Measurements from ENCODE around the gene TSPEAR. TPM values are rescaled to one million over a fixed set of nuclear protein-coding genes. Genes with fewer than 3 reads are reported as not detected.

The TSPEAR gene
- total and polyA plus RNA-seq, 9 of the 15 experiments (the other 6 are each of a cell fraction or from before 2014, with no cell fraction given): not detected

DNA sequence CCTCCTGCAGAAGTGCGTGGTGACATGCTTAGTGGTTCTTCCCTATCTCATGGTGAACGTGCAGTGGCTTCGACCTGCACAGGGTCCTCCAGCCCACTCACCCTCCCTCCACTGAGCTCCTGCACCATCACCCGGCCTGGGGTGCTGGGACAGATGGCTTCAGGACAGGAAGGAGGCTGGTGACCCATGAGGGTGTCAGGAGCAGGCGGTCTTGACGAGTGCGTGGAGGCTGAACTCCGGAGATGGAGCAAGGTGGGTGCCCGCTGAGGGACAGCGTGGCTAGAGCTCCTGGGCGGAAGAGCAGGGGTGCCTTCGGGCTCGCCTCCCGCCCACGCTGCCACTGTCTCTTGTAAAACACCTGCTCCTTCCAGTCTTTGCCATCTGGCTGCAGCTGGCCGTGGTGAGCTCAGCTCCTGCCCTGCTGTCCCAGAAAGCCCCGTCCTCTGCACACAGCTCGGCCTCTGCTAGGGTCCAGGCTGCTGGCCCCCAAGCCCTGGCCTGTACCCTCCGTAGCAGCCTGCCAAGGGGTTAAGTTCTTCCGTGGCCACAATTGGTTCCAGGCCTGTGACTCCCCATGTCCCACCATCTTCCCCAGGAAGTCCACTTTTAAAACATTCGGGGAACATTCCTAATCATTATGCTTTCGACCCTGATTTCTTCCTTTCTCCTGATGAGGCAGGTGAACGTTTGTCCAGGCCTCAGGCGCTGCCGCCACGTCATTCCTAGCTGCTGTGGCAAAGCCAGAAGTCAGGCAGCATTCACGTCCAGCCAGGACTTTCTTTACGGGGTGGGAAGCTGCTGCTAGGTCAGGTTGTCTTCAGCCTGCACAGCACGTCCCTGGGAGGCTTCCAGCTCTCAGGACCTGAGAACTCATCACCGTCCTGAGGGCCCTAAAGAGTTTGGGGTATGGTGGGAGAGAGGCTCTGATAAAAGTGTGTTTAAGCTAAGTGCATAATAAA lies 179.5 kb downstream of the TSPEAR start (continued):
- TF ChIP-seq ZNF766 (CRISPR knock-in tag; conservative IDR thresholded peaks at IDR 0.05) (no peak), CAMTA2 (CRISPR knock-in tag; conservative IDR thresholded peaks at IDR 0.05) (no peak), LARP7 (IDR thresholded peaks at IDR 0.05) (no peak), MAFF (IDR thresholded peaks at IDR 0.05; ENCODE audit: low read length) (no peak), ZSCAN29 (IDR thresholded peaks at IDR 0.05) (no peak), FUS (optimal IDR thresholded peaks at IDR 0.05; ENCODE audit: low read depth, low read length) (no peak), ZBTB43 (CRISPR knock-in tag; IDR thresholded peaks at IDR 0.05) (no peak), CBX3 (IDR thresholded peaks at IDR 0.05; ENCODE audit: borderline replicate concordance in 1 of 2, low read length in 2 of 2) (no peak), SMAD3 (CRISPR knock-in tag; conservative IDR thresholded peaks at IDR 0.05) (no peak), SRSF7 (optimal IDR thresholded peaks at IDR 0.05; ENCODE audit: low read depth, low read length) (no peak), BCL6 (CRISPR knock-in tag; IDR thresholded peaks at IDR 0.05) (no peak), ZNF668 (CRISPR knock-in tag; IDR thresholded peaks at IDR 0.05) (no peak)
- TF ChIP-seq, protein P1, sequence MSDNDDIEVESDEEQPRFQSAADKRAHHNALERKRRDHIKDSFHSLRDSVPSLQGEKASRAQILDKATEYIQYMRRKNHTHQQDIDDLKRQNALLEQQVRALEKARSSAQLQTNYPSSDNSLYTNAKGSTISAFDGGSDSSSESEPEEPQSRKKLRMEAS (CRISPR knock-in tag; IDR thresholded peaks at IDR 0.05): no peak
- TF ChIP-seq, protein P2, sequence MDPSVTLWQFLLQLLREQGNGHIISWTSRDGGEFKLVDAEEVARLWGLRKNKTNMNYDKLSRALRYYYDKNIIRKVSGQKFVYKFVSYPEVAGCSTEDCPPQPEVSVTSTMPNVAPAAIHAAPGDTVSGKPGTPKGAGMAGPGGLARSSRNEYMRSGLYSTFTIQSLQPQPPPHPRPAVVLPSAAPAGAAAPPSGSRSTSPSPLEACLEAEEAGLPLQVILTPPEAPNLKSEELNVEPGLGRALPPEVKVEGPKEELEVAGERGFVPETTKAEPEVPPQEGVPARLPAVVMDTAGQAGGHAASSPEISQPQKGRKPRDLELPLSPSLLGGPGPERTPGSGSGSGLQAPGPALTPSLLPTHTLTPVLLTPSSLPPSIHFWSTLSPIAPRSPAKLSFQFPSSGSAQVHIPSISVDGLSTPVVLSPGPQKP (CRISPR knock-in tag; IDR thresholded peaks at IDR 0.05): no peak
- TF ChIP-seq, protein P3, sequence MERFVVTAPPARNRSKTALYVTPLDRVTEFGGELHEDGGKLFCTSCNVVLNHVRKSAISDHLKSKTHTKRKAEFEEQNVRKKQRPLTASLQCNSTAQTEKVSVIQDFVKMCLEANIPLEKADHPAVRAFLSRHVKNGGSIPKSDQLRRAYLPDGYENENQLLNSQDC (CRISPR knock-in tag; IDR thresholded peaks at IDR 0.05): no peak
